Nephron progenitor cell (in vitro differentiated cells): ENCODE results near the gene NTF3.
A peak's percentile ranks its signal among the peaks of the same experiment; 100 is the strongest.

Source experiments
- DNase-seq: peaks from one replicate; pipeline ENCODE4 v3.0.0; 2021
- H3K27ac Mint-ChIP-seq: 2 replicates; pipeline ENCODE4 v1.8.0; 2021; ENCODE audit warnings: mild to moderate bottlenecking, moderate library complexity, mixed read lengths
- H3K27me3 Mint-ChIP-seq: 2 replicates; pipeline ENCODE4 v1.8.0; 2021; ENCODE audit warnings: mild to moderate bottlenecking, low read depth, mixed read lengths; ENCODE audit not compliant: poor library complexity
- H3K36me3 Mint-ChIP-seq: 2 replicates; pipeline ENCODE4 v1.8.0; 2021; ENCODE audit warnings: low read depth, mixed read lengths
- H3K4me1 Mint-ChIP-seq: 2 replicates; pipeline ENCODE4 v1.8.0; 2021; ENCODE audit warnings: mixed read lengths
- H3K4me3 Mint-ChIP-seq: 2 replicates; pipeline ENCODE4 v1.8.0; 2021; ENCODE audit warnings: mild to moderate bottlenecking, moderate library complexity, mixed read lengths
- H3K9me3 Mint-ChIP-seq: 2 replicates; pipeline ENCODE4 v1.8.0; 2021; ENCODE audit warnings: mild to moderate bottlenecking, moderate library complexity, mixed read lengths
- CTCF ChIP-seq: fragments of 200-600 bp; sonication (generic); IDR thresholded peaks from 2 replicates; pipeline ENCODE4 v1.5.0; 2021; ENCODE audit warnings: antibody characterized with exemption

The NTF3 gene

DNA sequence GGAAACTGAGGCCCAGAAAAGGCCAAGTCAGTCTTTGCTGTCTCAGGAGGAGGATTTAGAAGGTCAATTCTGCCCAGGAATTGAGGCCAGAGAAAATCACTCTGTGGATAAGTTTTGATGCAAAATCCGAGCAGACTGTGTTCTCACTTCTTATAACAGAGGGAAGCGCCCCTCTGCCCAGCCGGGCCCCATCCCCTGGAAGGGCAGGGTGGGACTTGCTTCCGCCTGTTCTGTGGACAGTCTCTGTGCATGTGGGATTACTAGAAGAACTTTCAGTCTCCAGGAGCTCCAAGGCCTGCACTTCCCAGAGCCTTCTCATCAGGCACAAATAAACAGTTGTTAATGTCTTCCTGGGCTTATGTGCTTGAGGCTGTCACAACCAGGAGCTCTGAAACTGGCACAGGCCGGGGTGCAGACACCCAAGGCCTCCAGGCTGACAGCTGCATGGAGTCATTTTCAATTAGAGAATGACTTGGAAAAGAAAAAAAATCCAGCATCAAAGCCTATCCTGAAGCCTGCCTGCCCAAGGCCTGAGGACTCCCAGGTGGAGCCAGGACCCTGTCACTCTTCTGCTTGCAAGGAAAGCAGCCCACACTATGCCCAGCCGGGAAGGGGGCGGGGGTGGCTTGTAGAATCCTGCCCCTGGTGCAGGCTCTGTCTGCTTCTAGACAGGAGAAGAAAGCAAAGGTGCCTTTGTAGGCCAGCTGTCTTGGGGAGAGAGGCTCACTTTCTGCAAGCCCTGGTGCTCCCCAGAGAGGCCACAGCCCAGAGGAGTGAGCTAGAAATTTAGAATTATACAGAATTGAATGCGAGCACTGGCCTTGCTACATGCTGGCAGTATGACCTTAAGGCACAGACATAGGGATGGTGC lies 84.7 kb downstream of the NTF3 start:
- Mint-ChIP-seq H3K36me3 (no peaks in the 10 kb centered on the region), H3K27me3 (peaks cover 7% of the 10 kb centered on the region), H3K9me3 (no peaks in the 10 kb centered on the region), H3K4me3 (no peak overlapping the region), H3K4me1 (peaks cover 43% of the 10 kb centered on the region), H3K27ac (no peak overlapping the region)
- DNase-seq, result no peak
- no peak for TF ChIP-seq CTCF

- Mint-ChIP-seq H3K27me3 (peaks cover 5% of the 10 kb centered on the region), H3K4me1 (peaks cover 44% of the 10 kb centered on the region), H3K4me3 (no peak overlapping the region), H3K9me3 (no peaks in the 10 kb centered on the region), H3K36me3 (no peaks in the 10 kb centered on the region), H3K27ac (no peak overlapping the region)
- no peak for DNase-seq
- no peak for TF ChIP-seq CTCF
Measured at GRCh38 chr12:5518584-5519365, 86.9 kb downstream of the NTF3 start.

- Mint-ChIP-seq H3K27ac (no peak overlapping the region), H3K36me3 (no peaks in the 10 kb centered on the region), H3K9me3 (no peaks in the 10 kb centered on the region), H3K4me3 (no peak overlapping the region), H3K4me1 (peaks cover 56% of the 10 kb centered on the region), H3K27me3 (peaks cover 5% of the 10 kb centered on the region)
- DNase-seq, result no peak
- TF ChIP-seq CTCF, result no peak
Measured at GRCh38 chr12:5520037-5520436, 88.1 kb downstream of the NTF3 start.

GRCh38 chr12:5520831-5521230 lies 88.9 kb downstream of the NTF3 start:
- Mint-ChIP-seq H3K27ac (no peak overlapping the region), H3K4me3 (no peak overlapping the region), H3K36me3 (no peaks in the 10 kb centered on the region), H3K9me3 (no peaks in the 10 kb centered on the region), H3K27me3 (peaks cover 5% of the 10 kb centered on the region), H3K4me1 (peaks cover 56% of the 10 kb centered on the region)
- TF ChIP-seq CTCF, result no peak
- DNase-seq, result no peak

DNA sequence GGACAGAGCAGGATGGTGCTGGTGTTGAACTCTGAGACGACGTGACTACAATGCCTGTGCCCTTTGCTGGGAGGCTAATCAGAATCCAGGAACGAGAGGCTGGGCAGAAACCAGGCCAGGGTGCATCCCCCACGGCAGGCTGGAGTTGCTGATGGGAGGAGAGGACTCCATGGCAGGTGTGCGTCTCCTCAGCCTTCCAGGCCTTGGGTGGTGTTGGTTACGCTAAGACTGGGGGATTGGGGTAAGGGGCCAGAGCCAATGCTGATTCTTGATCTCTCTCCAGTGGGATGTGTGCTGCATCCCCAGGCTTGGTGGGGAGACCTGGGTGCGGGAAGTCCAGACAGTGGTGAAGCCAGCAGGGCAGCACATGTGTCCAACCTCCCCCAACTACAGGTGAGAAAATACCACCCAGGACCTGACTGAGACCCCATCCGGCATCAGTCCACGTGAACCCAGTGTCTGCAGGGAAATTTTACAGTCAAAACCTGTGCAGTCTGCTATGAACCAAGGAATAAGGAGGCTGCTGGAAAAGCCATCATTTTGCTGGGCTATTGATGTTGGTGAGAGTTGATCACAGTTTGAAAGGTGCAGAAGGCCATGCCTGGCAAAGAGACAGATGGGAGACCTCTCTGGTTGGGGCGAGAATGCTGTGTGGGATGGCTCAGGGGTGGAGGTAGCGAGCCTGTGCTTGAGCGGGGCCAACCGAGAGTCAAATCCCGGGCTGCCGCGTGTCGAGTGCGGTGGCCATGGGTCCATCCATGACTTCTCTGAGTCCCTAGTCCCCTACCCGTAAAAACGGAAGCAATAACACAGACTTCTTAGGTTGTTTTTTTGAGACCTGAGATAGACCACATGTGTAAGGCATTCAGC lies 89.8 kb downstream of the NTF3 start:
- no peak for DNase-seq
- no peak for TF ChIP-seq CTCF
- Mint-ChIP-seq H3K36me3 (no peaks in the 10 kb centered on the region), H3K4me3 (no peak overlapping the region), H3K4me1 (peaks cover 53% of the 10 kb centered on the region), H3K9me3 (no peaks in the 10 kb centered on the region), H3K27ac (peak overlapping the region; percentile 27), H3K27me3 (peaks cover 5% of the 10 kb centered on the region)
